ENCODE data around the gene PDIA4.

PDIA4 gene

DNA sequence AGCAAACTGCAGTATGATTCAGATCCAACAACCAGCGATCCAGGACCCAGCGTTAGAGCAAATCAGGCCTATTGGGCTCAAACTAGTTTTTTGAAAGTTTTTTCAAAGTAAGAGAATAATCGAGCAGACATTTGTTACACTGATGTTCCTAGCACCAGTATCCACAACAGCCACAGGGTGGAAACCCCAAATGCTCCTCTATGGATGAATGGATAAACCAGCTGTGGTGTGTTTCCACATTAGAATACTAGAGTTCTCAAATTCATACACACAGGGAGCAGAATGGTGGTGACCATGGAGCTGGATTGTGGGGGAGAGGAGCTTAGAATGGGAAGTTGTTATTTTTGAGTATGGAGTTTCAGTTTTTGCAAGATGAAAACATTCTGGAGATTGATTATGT lies 60.7 kb downstream of the PDIA4 start:
- no peak for DNase-seq (ENCODE audit: low read depth)

DNA sequence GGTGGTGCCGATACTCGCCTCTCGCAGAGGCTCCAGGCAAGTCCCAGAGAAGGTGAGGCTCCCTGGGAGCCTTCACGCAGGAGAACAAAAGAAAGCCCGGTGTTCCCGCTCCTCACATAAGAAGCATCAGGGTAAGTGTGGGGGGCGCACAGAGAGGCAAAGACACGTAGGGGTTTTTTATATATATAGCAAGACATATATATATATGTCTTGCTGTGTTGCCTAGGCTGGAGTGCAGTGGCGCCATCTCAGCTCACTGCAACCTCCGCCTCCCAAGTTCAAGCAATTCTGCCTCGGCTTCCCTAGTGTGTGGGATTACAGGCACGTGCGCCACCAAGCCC lies 61.3 kb downstream of the PDIA4 start:
- no peak for DNase-seq (ENCODE audit: low read depth)

DNA sequence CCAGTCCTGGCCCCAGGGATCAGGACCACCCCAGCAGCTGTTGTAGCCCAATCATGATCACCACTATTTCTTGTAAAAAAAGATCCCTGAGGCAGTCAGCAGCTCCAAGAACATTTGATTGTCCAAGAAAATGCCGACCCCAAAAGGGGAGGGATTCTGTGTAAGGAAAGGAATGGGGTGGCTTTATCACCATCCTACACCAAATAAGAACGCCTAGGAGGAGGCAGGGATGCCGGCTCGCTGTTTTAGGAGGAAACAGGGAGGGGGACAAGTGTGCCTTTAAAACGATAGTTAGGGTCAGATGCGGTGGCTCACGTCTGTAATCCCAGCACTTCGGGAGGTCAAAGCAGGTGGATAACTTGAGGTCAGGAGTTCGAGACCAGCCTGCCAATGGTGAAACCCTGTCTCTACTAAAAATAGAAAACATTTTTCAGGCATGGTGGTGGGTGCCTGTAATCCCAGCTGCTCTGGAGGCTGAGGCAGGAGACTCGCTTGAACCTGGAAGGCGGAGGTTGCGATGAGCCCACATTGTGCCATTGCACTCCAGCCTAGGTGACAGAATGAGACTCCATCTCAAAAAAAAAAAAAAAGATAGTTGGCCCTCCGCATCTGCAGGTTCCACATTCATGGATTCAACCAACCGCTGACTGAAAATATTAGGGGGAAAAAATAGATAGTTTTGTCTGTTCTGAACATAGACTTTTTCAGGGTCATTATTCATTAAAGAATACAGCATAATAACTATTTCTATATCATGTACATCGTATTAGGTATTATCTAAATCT lies 63.6 kb downstream of the PDIA4 start:
- DNase-seq (ENCODE audit: low read depth): no peak

DNA sequence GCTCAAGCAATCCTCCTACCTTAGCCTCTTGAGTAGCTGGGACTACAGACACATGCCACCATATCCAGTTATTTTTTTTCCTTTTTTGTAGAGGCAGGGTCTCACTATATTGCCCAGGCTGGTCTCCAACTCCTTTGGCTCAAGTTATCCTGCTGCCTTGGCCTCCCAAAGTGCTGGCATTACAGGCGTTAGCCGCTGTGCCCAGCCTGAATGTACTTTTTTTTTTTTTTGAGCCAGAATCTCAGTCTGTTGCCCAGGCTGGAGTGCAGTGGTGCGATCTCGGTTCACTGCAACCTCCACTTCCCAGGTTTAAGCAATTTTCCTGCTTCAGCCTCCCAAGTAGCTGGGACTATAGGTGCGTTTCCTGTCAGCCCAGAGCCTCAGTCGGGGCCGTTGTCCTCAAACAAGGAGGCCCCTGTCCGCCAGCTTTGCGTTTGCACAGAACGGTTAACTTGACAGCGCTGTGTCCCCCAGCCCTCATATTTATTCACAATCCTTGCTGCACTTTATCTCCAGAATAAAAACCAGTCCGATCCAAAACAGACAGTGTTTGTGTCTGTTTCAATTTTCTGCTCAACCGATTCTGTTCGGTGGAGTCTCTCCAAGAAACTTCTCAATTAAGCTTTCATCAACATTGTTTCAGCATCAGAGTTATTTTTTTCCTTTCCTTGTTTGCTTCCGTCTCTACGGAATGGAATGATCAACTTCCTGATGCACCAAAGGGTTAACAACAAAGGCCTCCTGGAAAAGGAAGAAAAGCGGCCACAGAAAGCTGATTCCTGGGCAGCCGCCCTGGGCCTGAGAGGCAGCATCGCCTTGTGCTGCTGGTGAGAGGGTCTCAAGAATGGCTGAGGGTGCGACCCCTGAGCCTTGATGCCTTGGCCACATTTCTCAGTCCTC lies 64.5 kb downstream of the PDIA4 start:
- no peak for DNase-seq (ENCODE audit: low read depth)

DNA sequence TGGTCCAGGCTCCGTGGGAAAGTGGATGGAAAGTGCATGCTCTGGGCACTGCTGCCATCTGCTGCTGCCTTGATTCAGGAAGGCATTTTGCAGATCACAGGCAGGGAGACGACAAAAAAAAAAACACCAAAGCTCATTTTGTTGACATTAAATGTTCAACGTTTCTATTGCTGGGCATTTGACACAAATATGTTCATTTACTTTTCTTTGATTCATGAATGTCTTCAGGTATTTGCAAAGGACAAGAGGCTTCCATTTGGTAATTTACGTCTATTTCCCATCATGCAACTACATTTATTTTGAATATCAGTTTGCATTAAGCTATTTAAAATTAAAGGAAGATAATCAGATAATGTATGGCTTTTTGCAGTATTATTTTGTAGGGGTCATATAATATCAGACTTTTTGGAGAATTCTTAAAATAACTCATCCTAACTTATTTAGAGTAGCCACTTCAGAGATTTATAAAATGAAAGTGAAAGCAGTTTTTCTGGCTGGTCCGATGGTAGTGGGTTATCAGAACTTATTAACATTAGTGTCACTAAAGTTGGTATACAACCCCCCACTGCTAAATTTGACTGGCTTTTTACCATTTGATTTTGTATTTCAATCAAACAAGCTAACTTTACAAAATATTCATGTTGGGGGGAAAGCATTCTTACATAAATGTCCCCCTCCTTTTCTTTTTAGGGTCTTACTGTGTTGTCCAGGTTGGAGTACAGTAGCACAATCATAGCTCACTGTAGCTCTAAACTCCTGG lies 65.3 kb downstream of the PDIA4 start:
- DNase-seq (ENCODE audit: low read depth): no peak

DNA sequence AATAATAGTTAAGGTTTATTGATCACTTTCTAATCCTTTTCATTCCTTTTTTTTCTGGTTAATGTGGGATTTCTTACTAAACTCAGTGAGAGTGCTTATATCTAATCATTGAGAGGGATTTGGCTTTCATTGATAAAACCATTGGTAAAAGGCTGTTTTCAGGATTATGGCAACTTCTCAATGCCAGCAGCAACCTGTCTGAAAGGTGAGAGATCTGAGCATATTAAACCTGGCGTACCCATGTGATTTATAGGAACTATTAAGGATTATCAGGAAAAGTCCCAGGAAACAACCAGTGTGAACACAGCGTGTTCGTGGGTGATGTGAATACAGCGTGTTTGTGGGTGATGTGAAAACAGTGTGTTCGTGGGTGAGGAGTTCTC lies 65.9 kb downstream of the PDIA4 start:
- no peak for DNase-seq (ENCODE audit: low read depth)

DNA sequence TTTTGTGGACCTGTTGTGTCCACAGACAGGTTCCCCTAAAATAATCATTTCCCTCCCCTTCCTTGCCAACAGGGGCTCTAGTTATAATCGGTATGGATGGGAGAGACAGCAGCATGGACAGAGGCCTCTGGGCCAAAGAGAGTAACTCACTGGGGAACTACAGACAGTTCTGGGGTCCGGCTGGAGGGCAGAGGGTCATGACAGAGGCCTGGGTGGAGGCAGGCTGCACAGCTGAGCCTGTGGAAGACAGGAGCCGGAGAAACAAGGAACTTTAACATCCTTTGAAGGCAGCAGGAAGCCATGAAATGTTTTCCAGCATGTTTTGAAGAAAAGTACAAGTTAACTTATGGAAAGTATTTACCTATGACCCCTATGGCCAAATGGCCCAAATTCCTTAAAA lies 68.6 kb downstream of the PDIA4 start:
- DNase-seq (ENCODE audit: low read depth): no peak

DNA sequence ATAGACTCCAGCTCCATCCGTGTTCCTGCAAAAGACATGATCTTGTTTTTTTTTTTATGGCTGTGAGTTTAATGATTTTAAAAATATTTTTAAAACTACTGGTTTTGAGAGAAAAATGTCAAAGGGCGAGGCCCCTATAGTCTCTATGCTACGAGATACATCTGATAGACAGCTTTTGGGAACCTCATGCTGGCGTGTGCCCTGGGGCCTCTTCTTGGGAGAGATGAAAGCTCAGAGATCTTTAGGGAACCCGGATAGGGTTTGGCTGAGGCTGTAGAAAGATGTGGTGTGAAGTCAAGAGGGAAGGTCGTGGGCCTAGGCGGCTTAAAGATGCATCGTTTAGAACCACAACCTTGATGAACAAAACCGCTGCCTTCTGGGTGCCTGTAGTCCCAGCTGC lies 70.2 kb downstream of the PDIA4 start:
- DNase-seq (ENCODE audit: low read depth): no peak

DNA sequence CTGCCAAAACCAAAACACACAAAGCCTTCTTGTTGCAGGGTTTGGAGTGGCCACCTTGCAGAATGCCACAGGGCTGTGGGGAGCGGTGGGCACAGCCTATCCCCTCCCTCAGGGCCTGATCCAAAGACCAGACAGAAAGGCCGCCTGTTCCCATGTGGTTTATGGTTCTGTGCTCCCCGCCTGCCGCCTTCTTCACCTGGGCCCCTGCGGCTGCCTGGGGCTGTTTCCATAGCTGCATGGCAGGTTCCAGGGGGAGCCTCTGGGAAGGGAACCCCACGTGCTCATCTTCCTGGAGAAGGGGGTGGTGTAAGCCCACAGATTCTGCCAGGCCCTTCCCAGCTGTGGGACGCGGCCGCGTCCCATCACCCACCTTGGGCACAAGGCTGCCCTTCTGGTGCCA lies 73.5 kb downstream of the PDIA4 start:
- DNase-seq (ENCODE audit: low read depth): no peak

DNA sequence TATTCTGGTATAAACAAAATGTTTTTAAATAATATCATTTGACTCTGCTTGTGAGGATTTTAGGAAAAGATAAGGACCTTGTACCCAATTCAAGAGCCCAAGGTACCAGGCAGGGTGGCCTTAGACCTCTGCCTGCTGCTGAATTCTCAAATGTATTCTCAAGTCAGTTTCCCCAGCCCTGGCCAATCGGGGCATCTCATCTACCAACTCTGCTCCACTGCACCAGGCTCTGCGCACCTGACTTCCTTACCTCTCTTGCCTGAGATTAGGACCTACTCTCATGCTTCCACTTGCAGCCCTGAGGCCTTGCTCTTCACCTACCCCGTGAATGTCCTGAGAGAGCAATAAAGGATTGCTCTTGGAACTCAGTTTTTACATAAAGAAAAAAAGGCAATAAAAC lies 74.6 kb downstream of the PDIA4 start:
- DNase-seq (ENCODE audit: low read depth): no peak
